Small intestine (tissue), 7 donors: ENCODE results near the gene MAMLD1. TPM values are rescaled to one million over a fixed set of nuclear protein-coding genes. Genes with fewer than 3 reads are reported as not detected.
A peak's percentile ranks its signal among the peaks of the same experiment; 100 is the strongest.

Experiments used
- DNase-seq, 2 donors: peaks; one replicate each; pipeline versions ENCODE4 v3.0.0 to v3.0.0-alpha.2; 2013
- FAIRE-seq: peaks from 2 replicates; lab custom pipeline; 2012; peaks lifted over from hg19 to GRCh38; lab: Jason Lieb, UNC
- H3K27ac ChIP-seq, 3 donors: one replicate each; pipeline ENCODE4 v1.5.1; 2013; ENCODE audit warnings: low read length in 2 of 3, mild to moderate bottlenecking in 2 of 3, control low read depth in 1 of 3, inconsistent platforms in 1 of 3, low read depth in 1 of 3, moderate library complexity in 1 of 3
- H3K27me3 ChIP-seq, 3 donors: one replicate each; pipeline ENCODE4 v1.6.1; 2013; ENCODE audit warnings: low read length in 3 of 3, inconsistent platforms in 1 of 3; ENCODE audit not compliant: control insufficient read depth in 3 of 3, insufficient read depth in 3 of 3
- H3K36me3 ChIP-seq, 3 donors: one replicate each; pipeline ENCODE4 v1.6.1; 2013; ENCODE audit warnings: low read length in 3 of 3, inconsistent platforms in 1 of 3, low read depth in 1 of 3, mild to moderate bottlenecking in 1 of 3, moderate library complexity in 1 of 3; ENCODE audit not compliant: control insufficient read depth in 3 of 3, insufficient read depth in 2 of 3
- H3K4me1 ChIP-seq, 3 donors: one replicate each; pipeline ENCODE4 v1.6.1; 2013; ENCODE audit warnings: low read length in 2 of 3, inconsistent platforms in 1 of 3, low read depth in 1 of 3, mild to moderate bottlenecking in 1 of 3, moderate library complexity in 1 of 3; ENCODE audit not compliant: control insufficient read depth in 3 of 3, insufficient read depth in 2 of 3
- H3K4me3 ChIP-seq, 3 donors: one replicate each; pipeline ENCODE4 v1.5.1; 2013; ENCODE audit warnings: low read length in 3 of 3, control low read depth in 1 of 3, inconsistent platforms in 1 of 3, low read depth in 1 of 3, mild to moderate bottlenecking in 1 of 3, moderate library complexity in 1 of 3
- H3K9me3 ChIP-seq, 2 donors: one replicate each; pipeline ENCODE4 v1.6.1; 2013; ENCODE audit warnings: low read depth in 1 of 2, low read length in 1 of 2; ENCODE audit not compliant: control insufficient read depth in 2 of 2, insufficient read depth in 1 of 2
- WGBS, 3 donors: extraction: QIAGEN DNeasy Blood & Tissue Kit; methylation state at CpG; one replicate each; pipeline ENCODE4 v1.1.7; 2013; 5-methylcytosine and 5-hydroxymethylcytosine counted together
- polyA plus RNA-seq, 4 donors: library from polyadenylated mRNA; stranded (reverse) in 3 of 4; unstranded in 1 of 4; fragments of 200-250 nt in 3 of 4; fragments of 120-200 nt in 1 of 4; gene quantifications; one replicate each; pipeline versions ENCODE4 v1.2.1 to v1.2.3, GENCODE V29; 2013
- donor health status: healthy with polysubstance abuse.
- donor health status: control.
- donor health status: control.
- donor health status: Bipolar disorder and iron deficiency.
- donor health status: healthy.

Gene MAMLD1
- polyA plus RNA-seq, 4 donors = 0.81 to 2.2 (median 1.4) TPM; not detected in 1

DNA sequence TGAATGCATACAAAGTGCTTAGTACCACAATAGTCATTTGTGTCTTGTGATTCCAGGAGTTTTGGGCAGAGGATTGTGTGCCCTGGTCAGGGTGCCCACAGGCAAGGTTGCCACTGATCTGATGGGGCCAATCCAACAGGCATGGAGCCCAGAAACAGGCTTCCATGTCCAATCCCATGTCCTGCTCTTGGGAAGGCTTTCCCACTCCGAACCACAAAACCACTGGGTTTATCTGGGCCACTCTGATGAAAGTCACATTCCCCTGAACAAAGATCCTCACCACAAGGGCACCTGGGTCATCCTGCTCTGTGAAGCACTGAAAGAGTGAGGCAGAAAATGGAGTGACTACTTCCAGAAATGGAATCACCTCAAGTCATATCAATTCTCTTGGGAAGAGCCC, 96.9 kb downstream of the MAMLD1 start:
- FAIRE-seq = no peak
- H3K27me3 ChIP-seq = no peaks in the 10 kb centered on the region
- no peak for DNase-seq
- 74 to 93% (median 81%) methylated on average over 1 of the region's 1 CpG for WGBS, 3 donors
- H3K27ac ChIP-seq = no peak overlapping the region
- H3K4me1 ChIP-seq = no peaks in the 10 kb centered on the region
- no peaks in the 10 kb centered on the region for H3K36me3 ChIP-seq
- no peak overlapping the region for H3K4me3 ChIP-seq
- no peaks in the 10 kb centered on the region for H3K9me3 ChIP-seq

DNA sequence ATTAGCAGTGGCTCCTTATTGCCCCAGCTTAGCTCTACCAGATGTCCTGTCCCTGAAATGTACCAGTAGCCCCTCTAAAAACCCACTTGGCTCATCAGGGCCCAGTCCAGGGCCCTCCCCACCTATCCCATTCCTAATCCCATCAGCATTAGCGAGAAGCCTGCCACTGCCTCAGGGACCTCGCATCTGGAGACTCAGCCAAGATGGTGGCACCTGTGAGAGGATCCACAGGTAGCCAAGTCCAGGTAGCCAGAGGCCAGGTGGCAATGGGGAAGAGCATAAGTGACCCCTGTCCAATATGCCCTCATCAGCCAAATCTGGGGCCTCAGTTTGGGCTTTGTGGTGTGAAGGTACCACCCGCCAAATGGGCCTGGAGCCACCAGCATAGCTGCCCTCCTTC, 97.7 kb downstream of the MAMLD1 start:
- DNase-seq (no peak), FAIRE-seq (no peak)
- Histone ChIP-seq H3K27ac (no peak overlapping the region), H3K4me1 (no peaks in the 10 kb centered on the region), H3K36me3 (no peaks in the 10 kb centered on the region), H3K27me3 (no peaks in the 10 kb centered on the region), H3K4me3 (no peak overlapping the region), H3K9me3 (no peaks in the 10 kb centered on the region)
- WGBS, 3 donors = 71 to 98% (median 95%) methylated on average over 3 of the region's 3 CpGs

DNA sequence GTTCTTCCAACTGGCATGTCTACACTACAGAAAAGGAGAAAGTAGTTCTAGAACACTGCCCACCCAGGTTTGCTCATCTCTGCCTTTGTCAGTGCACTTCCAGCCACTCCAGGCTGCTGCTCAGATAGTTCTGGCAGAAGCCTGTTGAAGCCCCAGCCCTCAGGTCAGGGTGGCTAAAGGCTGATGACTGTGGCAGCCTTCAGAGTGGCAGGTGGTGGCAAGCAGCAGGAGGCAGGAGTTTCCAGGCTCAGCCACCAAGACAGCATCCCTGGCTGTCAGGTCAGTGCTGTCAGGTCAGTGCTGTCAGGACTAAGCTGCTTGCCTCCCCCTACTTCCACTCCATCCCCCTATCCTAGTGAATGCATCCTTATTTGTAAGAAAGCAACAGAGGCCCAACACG, 100.4 kb downstream of the MAMLD1 start:
- H3K9me3 ChIP-seq = no peaks in the 10 kb centered on the region
- no peaks in the 10 kb centered on the region for H3K36me3 ChIP-seq
- H3K27ac ChIP-seq = no peak overlapping the region
- H3K4me1 ChIP-seq = no peaks in the 10 kb centered on the region
- no peak overlapping the region for H3K4me3 ChIP-seq
- H3K27me3 ChIP-seq = no peaks in the 10 kb centered on the region
- FAIRE-seq (no peak), DNase-seq (no peak)
- WGBS, 3 donors = 56 to 85% (median 57%) methylated on average over 1 of the region's 1 CpG

DNA sequence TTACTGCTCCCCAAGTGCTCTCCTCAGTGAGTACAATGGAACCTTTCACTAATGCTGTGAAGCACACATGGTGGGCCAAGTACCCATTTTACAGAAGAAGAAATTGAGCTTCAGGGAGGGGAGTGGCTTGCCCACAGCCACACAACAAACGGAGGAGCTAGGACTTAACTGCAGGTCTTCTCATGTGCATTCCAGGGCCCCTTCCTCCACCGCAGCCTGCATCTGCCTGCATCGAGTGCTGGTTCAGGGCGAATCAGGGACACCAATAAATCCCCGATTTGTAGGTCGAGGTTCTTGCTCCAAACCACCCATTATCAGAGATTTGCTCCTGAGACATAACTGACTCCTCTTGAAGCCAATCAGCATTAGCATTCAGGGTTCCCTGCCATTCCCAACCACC, 100.9 kb downstream of the MAMLD1 start:
- DNase-seq = no peak
- Histone ChIP-seq H3K27me3 (no peaks in the 10 kb centered on the region), H3K27ac (no peak overlapping the region), H3K4me1 (no peaks in the 10 kb centered on the region), H3K9me3 (no peaks in the 10 kb centered on the region), H3K36me3 (no peaks in the 10 kb centered on the region), H3K4me3 (no peak overlapping the region)
- WGBS, 3 donors = 82 to 98% (median 90%) methylated on average over 6 of the region's 6 CpGs
- FAIRE-seq = no peak

DNA sequence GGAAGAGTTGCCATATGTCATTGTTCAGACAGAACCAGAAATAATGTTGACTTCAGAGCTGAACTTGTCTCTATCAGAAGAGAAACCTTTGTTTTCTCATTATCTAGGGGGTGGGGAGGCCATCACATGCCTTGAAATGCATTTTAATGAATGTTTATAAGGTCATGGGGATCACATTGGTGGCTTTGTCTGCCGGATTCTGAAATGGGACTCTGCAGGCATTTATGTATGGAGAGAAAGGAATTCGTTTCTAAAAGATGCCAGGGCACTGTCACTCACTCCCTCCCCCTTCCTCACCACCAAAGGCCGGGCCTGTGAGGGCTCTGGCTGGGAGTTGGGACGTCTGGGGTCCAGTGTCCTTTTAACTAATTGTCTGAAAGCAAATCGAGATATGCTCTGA, 102.2 kb downstream of the MAMLD1 start:
- Histone ChIP-seq H3K36me3 (no peaks in the 10 kb centered on the region), H3K27ac (peak overlapping the region in 1 of 3 donors; percentile 62), H3K9me3 (no peaks in the 10 kb centered on the region), H3K4me3 (no peak overlapping the region), H3K4me1 (no peaks in the 10 kb centered on the region), H3K27me3 (no peaks in the 10 kb centered on the region)
- no peak for DNase-seq
- 48 to 75% (median 61%) methylated on average over 5 of the region's 5 CpGs for WGBS, 3 donors
- FAIRE-seq = no peak

DNA sequence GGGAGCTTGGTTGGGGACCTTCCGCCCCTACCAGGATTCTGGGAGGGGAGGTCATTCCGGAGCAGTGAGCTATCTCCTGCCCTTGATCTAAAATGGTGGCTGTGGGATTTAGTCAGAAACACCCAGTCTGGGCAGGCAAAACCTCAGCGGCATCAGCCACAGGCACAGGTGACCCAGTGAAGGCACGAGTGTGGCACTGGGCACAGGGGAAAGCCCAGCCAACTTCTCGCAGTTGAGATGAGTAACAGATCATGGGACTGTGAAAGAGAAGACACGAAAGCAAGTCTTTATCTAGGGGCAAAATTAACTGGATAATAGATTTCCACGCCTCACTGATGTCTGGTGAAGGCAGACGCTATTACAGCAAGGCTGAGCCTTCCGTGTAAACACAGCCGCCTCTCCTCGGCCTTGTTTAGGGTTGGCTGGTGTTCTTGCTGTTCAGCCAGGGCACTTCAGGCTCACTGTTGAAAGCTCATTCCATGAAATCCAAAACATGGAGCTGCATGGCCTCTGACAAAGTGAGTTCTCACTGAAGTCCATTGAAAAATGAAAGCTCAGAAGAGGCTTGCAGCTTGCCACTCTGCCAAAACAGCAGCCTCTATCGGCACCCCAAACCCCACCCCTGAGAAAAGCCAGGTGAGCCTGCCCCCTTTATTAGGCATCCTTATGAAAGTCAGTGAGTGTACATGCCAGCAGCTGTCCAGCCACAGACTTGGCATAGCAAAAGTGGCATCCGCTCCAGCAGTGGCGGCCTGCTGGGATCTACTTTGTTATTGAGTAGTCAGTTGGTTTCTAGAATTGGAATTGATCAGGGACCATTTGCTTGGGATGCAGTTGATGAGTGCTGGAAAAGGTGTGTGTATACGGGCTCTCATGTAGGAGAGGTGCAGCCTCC, 103.0 kb downstream of the MAMLD1 start:
- DNase-seq (no peak), FAIRE-seq (no peak)
- H3K4me1 ChIP-seq = no peaks in the 10 kb centered on the region
- 76 to 86% (median 82%) methylated on average over 15 of the region's 15 CpGs for WGBS, 3 donors
- no peak overlapping the region for H3K4me3 ChIP-seq
- H3K27ac ChIP-seq = peak overlapping the region in 1 of 3 donors; percentile 62
- no peaks in the 10 kb centered on the region for H3K36me3 ChIP-seq
- H3K9me3 ChIP-seq = no peaks in the 10 kb centered on the region
- no peaks in the 10 kb centered on the region for H3K27me3 ChIP-seq

DNA sequence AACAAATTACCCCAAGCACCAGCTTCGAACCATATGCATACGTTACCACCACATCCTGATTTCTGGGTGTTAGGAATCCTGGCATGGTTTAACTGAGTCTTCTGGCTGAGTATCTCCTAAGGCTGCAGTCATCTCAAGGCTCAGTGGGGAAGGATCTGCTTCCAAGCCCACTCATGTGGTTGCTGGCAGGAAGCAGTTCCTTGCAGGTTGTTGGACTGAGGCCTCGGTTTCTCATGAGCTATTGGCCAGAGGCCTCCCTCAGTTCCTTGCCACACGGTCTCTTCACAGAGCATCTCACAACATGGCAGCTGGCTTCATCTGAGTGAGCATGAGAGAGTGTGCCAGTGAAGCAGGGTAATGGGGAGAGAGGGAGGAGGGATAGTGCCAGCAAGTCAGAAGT, 109.2 kb downstream of the MAMLD1 start:
- no peak for FAIRE-seq

DNA sequence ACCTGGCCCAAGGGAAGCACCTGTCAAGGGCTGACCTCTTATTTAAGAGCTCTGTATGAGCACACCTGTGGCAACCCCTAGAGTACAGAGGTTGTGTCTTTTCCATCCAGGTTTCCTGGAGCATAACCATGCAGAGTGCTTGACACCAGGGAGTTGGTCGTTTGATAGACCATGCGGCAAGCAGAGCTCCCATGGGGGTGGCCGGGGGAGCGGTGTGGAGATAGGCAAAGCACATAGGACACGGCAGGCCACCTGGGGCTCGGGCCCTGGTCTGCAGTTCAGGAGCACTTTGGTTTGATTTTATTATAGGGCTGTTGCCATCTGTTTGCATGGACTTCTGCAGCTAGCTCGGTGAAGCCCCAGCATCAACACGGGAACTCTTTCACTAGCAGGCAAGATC, 110.3 kb downstream of the MAMLD1 start:
- Histone ChIP-seq H3K27ac (no peak overlapping the region), H3K9me3 (no peaks in the 10 kb centered on the region), H3K27me3 (no peaks in the 10 kb centered on the region), H3K4me1 (no peaks in the 10 kb centered on the region), H3K36me3 (no peaks in the 10 kb centered on the region), H3K4me3 (no peak overlapping the region)
- FAIRE-seq (no peak), DNase-seq (no peak)
- WGBS, 3 donors = 85 to 88% (median 86%) methylated on average over 8 of the region's 8 CpGs

More for the DNA sequence above, 109.2 kb downstream of the MAMLD1 start:
- H3K9me3 ChIP-seq = no peaks in the 10 kb centered on the region
- H3K4me1 ChIP-seq = no peaks in the 10 kb centered on the region
- no peak for DNase-seq
- H3K27ac ChIP-seq = no peak overlapping the region
- WGBS, 3 donors = 84 to 95% (median 94%) methylated on average over 4 of the region's 4 CpGs
- no peak overlapping the region for H3K4me3 ChIP-seq
- no peaks in the 10 kb centered on the region for H3K36me3 ChIP-seq
- H3K27me3 ChIP-seq = no peaks in the 10 kb centered on the region
